Endodermal cell (in vitro differentiated cells): ENCODE measurements around the gene TRAF3. TPM values are rescaled to one million over a fixed set of nuclear protein-coding genes. Genes with fewer than 3 reads are reported as not detected.

ENCODE experiments used
- DNase-seq: peaks from one replicate; pipeline ENCODE4 v3.0.0-alpha.2; 2017
- H3K27ac ChIP-seq: 2 replicates; pipeline ENCODE4 v1.5.1; 2013; ENCODE audit warnings: mild to moderate bottlenecking, low read depth, low read length, moderate library complexity
- H3K27me3 ChIP-seq: 2 replicates; pipeline ENCODE4 v1.6.1; 2013; ENCODE audit warnings: mild to moderate bottlenecking, low read length, moderate library complexity; ENCODE audit not compliant: insufficient read depth, control insufficient read depth, poor library complexity, severe bottlenecking
- H3K36me3 ChIP-seq: 2 replicates; pipeline ENCODE4 v1.7.0; 2013; ENCODE audit warnings: mild to moderate bottlenecking, low read length, moderate library complexity; ENCODE audit not compliant: control insufficient read depth, insufficient read depth
- H3K4me1 ChIP-seq: one replicate; pipeline ENCODE4 v1.7.0; 2013; ENCODE audit warnings: low read length; ENCODE audit not compliant: control insufficient read depth, insufficient read depth
- H3K4me3 ChIP-seq: 2 replicates; pipeline ENCODE4 v1.5.1; 2013; ENCODE audit warnings: mild to moderate bottlenecking, low read length, moderate library complexity
- H3K9ac ChIP-seq: 2 replicates; pipeline ENCODE4 v1.6.1; 2013; ENCODE audit warnings: mild to moderate bottlenecking, low read length, moderate library complexity; ENCODE audit not compliant: poor library complexity, severe bottlenecking; ENCODE audit errors: extremely low read depth
- H3K9me3 ChIP-seq: 2 replicates; pipeline ENCODE4 v1.6.1; 2013; ENCODE audit warnings: mild to moderate bottlenecking, low read length, moderate library complexity; ENCODE audit not compliant: control insufficient read depth
- H3K27ac Mint-ChIP-seq: 2 replicates; pipeline ENCODE4 v1.8.0; 2020; ENCODE audit warnings: mixed read lengths
- H3K27me3 Mint-ChIP-seq: 2 replicates; pipeline ENCODE4 v1.8.0; 2021; ENCODE audit warnings: mild to moderate bottlenecking, mixed read lengths; ENCODE audit not compliant: insufficient read depth
- H3K36me3 Mint-ChIP-seq: 2 replicates; pipeline ENCODE4 v1.8.0; 2020; ENCODE audit warnings: low read depth, mixed read lengths
- H3K4me1 Mint-ChIP-seq: 2 replicates; pipeline ENCODE4 v1.8.0; 2020; ENCODE audit warnings: mixed read lengths
- H3K4me3 Mint-ChIP-seq: 2 replicates; pipeline ENCODE4 v1.8.0; 2020; ENCODE audit warnings: mild to moderate bottlenecking, moderate library complexity, mixed read lengths
- H3K9me3 Mint-ChIP-seq: 2 replicates; pipeline ENCODE4 v1.8.0; 2020; ENCODE audit warnings: mild to moderate bottlenecking, mixed read lengths
- CTCF ChIP-seq: fragments of 200-600 bp; sonication (generic); conservative IDR thresholded peaks from 2 replicates; pipeline ENCODE4 v1.5.0; 2021; ENCODE audit warnings: antibody characterized with exemption, mild to moderate bottlenecking
- WGBS, 2 experiments: methylation state at CpG; one replicate each; pipeline versions ENCODE4 v1.1.5 to v1.1.7; 2013; ENCODE audit warnings: missing lambda C conversion rate in 2 of 2, mixed read lengths in 1 of 2; ENCODE audit not compliant: insufficient coverage in 1 of 2, insufficient read length in 1 of 2; 5-methylcytosine and 5-hydroxymethylcytosine counted together
- long read RNA-seq, 4 experiments: library from polyadenylated mRNA in 2 of 4; library from RNA in 1 of 4; library from capped mRNA in 1 of 4; stranded (forward) in 3 of 4; unstranded in 1 of 4; transcript quantifications; one replicate each; pipeline ENCODE4 v2.0.0, GENCODE V29; 2020 to 2021; ENCODE audit warnings: inconsistent platforms in 1 of 4
- polyA plus RNA-seq, 2 experiments: library from polyadenylated mRNA; stranded (reverse); fragments of 50-300 nt; gene quantifications; one replicate each; pipeline ENCODE4 v1.2.3, GENCODE V29; 2013
- total RNA-seq, 2 donors: library from RNA; stranded (reverse); fragmentation: NEBNext Ultra II Directional in 1 of 2; extraction: Animal tissue kit (Norgen Biotek cat#: 25700) in 1 of 2; gene quantifications; 2 replicates in 1 of 2; 3 replicates in 1 of 2; pipeline ENCODE4 v1.2.1, GENCODE V29; 2021

Gene TRAF3
- 10 to 100 TPM; 16.7 to 23.8 TPM for total RNA-seq
- polyA plus RNA-seq (2013, experiment 1 of 2) = 17.5 TPM
- 18.9 TPM for polyA plus RNA-seq (2013, experiment 2 of 2)
- long read RNA-seq, experiment 1, partial matches to known transcripts = 2 of 15 reads
- long read RNA-seq, experiment 1, other reads (novel, unspliced or antisense) = 12 of 15 reads
- long read RNA-seq, experiment 2, partial matches to known transcripts = 5 of 21 reads
- long read RNA-seq, experiment 2, other reads (novel, unspliced or antisense) = 14 of 21 reads
- long read RNA-seq, experiment 3, full-length matches to known transcripts = 6 of 14 reads
- long read RNA-seq, experiment 3, partial matches to known transcripts = 0 of 14 reads
- long read RNA-seq, experiment 3, other reads (novel, unspliced or antisense) = 8 of 14 reads
- long read RNA-seq, experiment 4 = 0 reads

GRCh38 chr14:102776761-102777710 lies at the start of gene TRAF3:
TSS of gene TRAF3 (plus strand) at chr14:102777449. CDS start at chr14:102870202, 92,753 bp downstream.
- no peak for TF ChIP-seq CTCF
- Mint-ChIP-seq H3K27me3 (peaks cover 14% of the 10 kb centered on the region), H3K27ac (no peak within 1 kb of the TSS), H3K4me1 (peaks cover 25% of the 10 kb centered on the region), H3K4me3 (peak within 1 kb of the TSS; percentile 63), H3K36me3 (no peaks in the 10 kb centered on the region), H3K9me3 (no peaks in the 10 kb centered on the region)
- peak; percentile 74 for DNase-seq
- no peaks in the 10 kb centered on the region for H3K9me3 ChIP-seq
- no peaks in the 10 kb centered on the region for H3K36me3 ChIP-seq
- H3K9ac ChIP-seq = peak within 1 kb of the TSS; percentile 19
- H3K4me3 ChIP-seq = peak within 1 kb of the TSS; percentile 71
- H3K27ac ChIP-seq = no peak within 1 kb of the TSS
- peaks cover 6% of the 10 kb centered on the region for H3K27me3 ChIP-seq
- WGBS, 2 experiments = 20 to 88% methylated on average over 19 to 149 of the region's 163 CpGs
- H3K4me1 ChIP-seq = peaks cover 8% of the 10 kb centered on the region

GRCh38 chr14:102728501-102728900 lies 48.7 kb upstream of the TRAF3 start:
- WGBS, 2 experiments = 95 to 97% methylated on average over 6 of the region's 6 CpGs
- peak overlapping the region; percentile 95 for H3K27ac Mint-ChIP-seq

More at GRCh38 chr14:102728501-102728900, 48.7 kb upstream of the TRAF3 start:
- H3K9ac ChIP-seq = peak overlapping the region; percentile 48
- DNase-seq = no peak
- no peak overlapping the region for H3K4me3 ChIP-seq
- Mint-ChIP-seq H3K4me3 (no peak overlapping the region), H3K27me3 (no peaks in the 10 kb centered on the region), H3K9me3 (no peaks in the 10 kb centered on the region), H3K36me3 (peaks cover 72% of the 10 kb centered on the region), H3K4me1 (peaks cover 15% of the 10 kb centered on the region)
- no peaks in the 10 kb centered on the region for H3K27me3 ChIP-seq
- no peak overlapping the region for H3K27ac ChIP-seq
- H3K4me1 ChIP-seq = peaks cover 13% of the 10 kb centered on the region
- TF ChIP-seq CTCF = no peak
- peaks cover 52% of the 10 kb centered on the region for H3K36me3 ChIP-seq
- H3K9me3 ChIP-seq = no peaks in the 10 kb centered on the region
